ENCODE measurements around the gene TTC28. TPM values are rescaled to one million over a fixed set of nuclear protein-coding genes. Genes with fewer than 3 reads are reported as not detected.
"Not testable (repeated sequence)": the region's sequence is repeated elsewhere in the genome, so short reads cannot be mapped to it uniquely, and the experiment has no call there.

The TTC28 gene
- total and polyA plus RNA-seq, 2 donors (not counting 1 experiment from before 2014, with no cell fraction given) = 8.2 to 31.4 TPM

DNA sequence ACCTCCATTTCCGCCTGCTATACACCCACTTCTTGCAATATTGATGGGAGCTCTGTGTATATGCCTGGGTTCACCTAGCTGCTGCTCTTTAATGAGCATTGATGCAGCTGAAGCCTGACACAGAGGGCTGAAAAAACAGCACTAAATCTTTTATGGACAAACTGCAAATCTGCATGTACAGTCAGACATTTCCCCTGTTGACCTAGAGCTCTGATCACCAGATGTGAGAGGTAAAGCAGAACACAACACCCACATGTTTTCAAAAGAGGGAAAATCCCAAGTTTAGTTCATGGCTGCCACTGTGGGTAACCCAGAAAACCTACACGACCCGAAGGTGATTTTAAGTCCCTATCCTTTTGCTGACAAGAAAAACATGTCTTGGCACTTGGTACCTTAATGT, 457.6 kb downstream of the TTC28 start:
- Histone ChIP-seq H3K4me2 (ENCODE audit: extremely low read depth, insufficient read depth, low read length) (no peak overlapping the region), H3K79me2 (ENCODE audit: control insufficient read depth, insufficient read depth, low read length) (no peaks in the 10 kb centered on the region), H3K9me3 (ENCODE audit: control insufficient read depth, insufficient read depth, low read depth, low read length) (no peaks in the 10 kb centered on the region), H3K27me3 (ENCODE audit: control insufficient read depth, insufficient read depth, low read length) (no peaks in the 10 kb centered on the region), H3K9ac (ENCODE audit: insufficient read depth, low read length) (no peak overlapping the region), H3K27ac (ENCODE audit: insufficient read depth, low read length) (no peak overlapping the region), H3K36me3 (ENCODE audit: control insufficient read depth, insufficient read depth, low read length) (no peaks in the 10 kb centered on the region), H4K20me1 (ENCODE audit: control insufficient read depth, extremely low read depth, insufficient read depth, low read length) (no peaks in the 10 kb centered on the region), H3K4me3 (replicated peaks in 1 of 4; ENCODE audit: control extremely low read depth in 1 of 4, insufficient read depth in 1 of 4, low read depth in 3 of 4, low read length in 4 of 4) (no peak overlapping the region), H2AFZ (ENCODE audit: low read length) (no peak overlapping the region), H3K4me1 (ENCODE audit: control insufficient read depth, extremely low read depth, insufficient read depth, low read length) (peaks cover 3% of the 10 kb centered on the region)
- no peak for TF ChIP-seq CTCF (conservative IDR thresholded peaks at IDR 0.05 in 1 of 2, IDR thresholded peaks at IDR 0.05 in 1 of 2; ENCODE audit: low read depth in 1 of 2, low read length in 2 of 2)
- TF ChIP-seq EZH2 (IDR thresholded peaks at IDR 0.05; ENCODE audit: low read length, missing control alignments) = no peak
- DNase-seq (ENCODE audit: low read depth in 2 of 2) = no peak

DNA sequence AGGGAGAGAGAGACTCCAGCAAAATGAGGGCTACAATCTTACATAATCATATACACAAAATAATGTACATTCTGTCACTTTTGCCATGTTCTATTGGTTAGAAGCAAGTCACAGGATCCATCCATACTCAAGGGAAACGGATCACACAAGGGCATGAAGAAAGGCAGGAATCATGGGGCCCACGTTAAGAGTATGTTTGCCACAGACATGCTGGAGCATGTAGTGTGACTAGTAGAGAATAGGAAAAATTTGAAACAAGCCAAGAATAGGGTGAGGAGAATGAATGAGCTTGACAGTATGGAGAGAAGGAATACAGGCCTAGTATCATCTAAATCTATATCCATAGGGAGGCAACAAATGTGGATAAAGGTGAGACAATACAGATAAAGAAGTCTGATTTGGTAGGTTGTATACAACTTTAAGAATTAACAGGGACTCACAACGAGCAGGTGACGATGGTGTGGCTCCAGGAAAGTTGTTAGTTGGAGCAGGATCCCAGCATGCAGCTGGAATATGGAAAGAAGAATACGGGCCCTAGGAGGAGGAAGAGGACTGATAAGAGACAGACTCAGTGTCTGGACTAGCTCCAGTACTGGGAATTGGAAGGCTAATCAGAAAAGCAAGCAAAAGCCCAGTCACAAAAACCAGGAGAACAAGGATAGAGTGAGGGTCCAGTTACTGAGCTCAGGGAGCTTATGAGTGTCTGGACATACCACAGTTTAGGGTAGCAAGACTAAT, 458.8 kb downstream of the TTC28 start:
- no peaks in the 10 kb centered on the region for H3K36me3 ChIP-seq (ENCODE audit: control insufficient read depth, insufficient read depth, low read length)
- H2AFZ ChIP-seq (ENCODE audit: low read length) = no peak overlapping the region
- no peak overlapping the region for H3K4me2 ChIP-seq (ENCODE audit: extremely low read depth, insufficient read depth, low read length)
- no peak overlapping the region for H3K4me3 ChIP-seq (replicated peaks in 1 of 4; ENCODE audit: control extremely low read depth in 1 of 4, insufficient read depth in 1 of 4, low read depth in 3 of 4, low read length in 4 of 4)
- no peak for DNase-seq (ENCODE audit: low read depth in 2 of 2)
- no peaks in the 10 kb centered on the region for H3K27me3 ChIP-seq (ENCODE audit: control insufficient read depth, insufficient read depth, low read length)
- no peak overlapping the region for H3K27ac ChIP-seq (ENCODE audit: insufficient read depth, low read length)
- H4K20me1 ChIP-seq (ENCODE audit: control insufficient read depth, extremely low read depth, insufficient read depth, low read length) = no peaks in the 10 kb centered on the region
- H3K79me2 ChIP-seq (ENCODE audit: control insufficient read depth, insufficient read depth, low read length) = no peaks in the 10 kb centered on the region
- H3K9me3 ChIP-seq (ENCODE audit: control insufficient read depth, insufficient read depth, low read depth, low read length) = no peaks in the 10 kb centered on the region
- TF ChIP-seq EZH2 (IDR thresholded peaks at IDR 0.05; ENCODE audit: low read length, missing control alignments) (no peak), CTCF (conservative IDR thresholded peaks at IDR 0.05 in 1 of 2, IDR thresholded peaks at IDR 0.05 in 1 of 2; ENCODE audit: low read depth in 1 of 2, low read length in 2 of 2) (no peak)
- no peak overlapping the region for H3K9ac ChIP-seq (ENCODE audit: insufficient read depth, low read length)
- H3K4me1 ChIP-seq (ENCODE audit: control insufficient read depth, extremely low read depth, insufficient read depth, low read length) = peaks cover 3% of the 10 kb centered on the region

GRCh38 chr22:28217277-28217676, 462.4 kb downstream of the TTC28 start:
- H3K4me3 ChIP-seq (replicated peaks in 1 of 4; ENCODE audit: control extremely low read depth in 1 of 4, insufficient read depth in 1 of 4, low read depth in 3 of 4, low read length in 4 of 4) = no peak overlapping the region
- TF ChIP-seq CTCF (conservative IDR thresholded peaks at IDR 0.05 in 1 of 2, IDR thresholded peaks at IDR 0.05 in 1 of 2; ENCODE audit: low read depth in 1 of 2, low read length in 2 of 2) (no peak), EZH2 (IDR thresholded peaks at IDR 0.05; ENCODE audit: low read length, missing control alignments) (no peak)
- H2AFZ ChIP-seq (ENCODE audit: low read length) = no peak overlapping the region
- H3K27me3 ChIP-seq (ENCODE audit: control insufficient read depth, insufficient read depth, low read length) = no peaks in the 10 kb centered on the region
- no peaks in the 10 kb centered on the region for H3K36me3 ChIP-seq (ENCODE audit: control insufficient read depth, insufficient read depth, low read length)
- H4K20me1 ChIP-seq (ENCODE audit: control insufficient read depth, extremely low read depth, insufficient read depth, low read length) = no peaks in the 10 kb centered on the region
- DNase-seq (ENCODE audit: low read depth in 2 of 2) = no peak
- no peak overlapping the region for H3K27ac ChIP-seq (ENCODE audit: insufficient read depth, low read length)
- H3K4me2 ChIP-seq (ENCODE audit: extremely low read depth, insufficient read depth, low read length) = no peak overlapping the region
- H3K9ac ChIP-seq (ENCODE audit: insufficient read depth, low read length) = no peak overlapping the region
- no peaks in the 10 kb centered on the region for H3K4me1 ChIP-seq (ENCODE audit: control insufficient read depth, extremely low read depth, insufficient read depth, low read length)
- no peaks in the 10 kb centered on the region for H3K79me2 ChIP-seq (ENCODE audit: control insufficient read depth, insufficient read depth, low read length)
- no peaks in the 10 kb centered on the region for H3K9me3 ChIP-seq (ENCODE audit: control insufficient read depth, insufficient read depth, low read depth, low read length)

DNA sequence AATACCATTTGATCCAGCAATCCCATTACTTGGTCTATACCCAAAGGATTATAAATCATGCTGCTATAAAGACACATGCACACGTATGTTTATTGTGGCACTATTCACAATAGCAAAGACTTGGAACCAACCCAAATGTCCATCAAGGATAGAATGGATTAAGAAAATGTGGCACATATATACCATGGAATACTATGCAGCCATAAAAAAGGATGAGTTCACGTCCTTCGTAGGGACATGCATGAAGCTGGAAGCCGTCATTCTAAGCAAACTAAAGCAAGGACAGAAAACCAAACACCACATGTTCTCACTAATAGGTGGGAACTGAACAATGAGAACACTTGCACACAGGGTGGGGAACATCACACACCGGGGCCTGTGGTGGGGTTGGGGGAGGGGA, 464.9 kb downstream of the TTC28 start:
- H3K27ac ChIP-seq (ENCODE audit: insufficient read depth, low read length); H3K36me3 ChIP-seq (ENCODE audit: control insufficient read depth, insufficient read depth, low read length); H4K20me1 ChIP-seq (ENCODE audit: control insufficient read depth, extremely low read depth, insufficient read depth, low read length); H3K4me3 ChIP-seq (replicated peaks in 1 of 4; ENCODE audit: control extremely low read depth in 1 of 4, insufficient read depth in 1 of 4, low read depth in 3 of 4, low read length in 4 of 4); H2AFZ ChIP-seq (ENCODE audit: low read length); H3K79me2 ChIP-seq (ENCODE audit: control insufficient read depth, insufficient read depth, low read length); H3K4me1 ChIP-seq (ENCODE audit: control insufficient read depth, extremely low read depth, insufficient read depth, low read length); DNase-seq (ENCODE audit: low read depth in 2 of 2); H3K27me3 ChIP-seq (ENCODE audit: control insufficient read depth, insufficient read depth, low read length); H3K4me2 ChIP-seq (ENCODE audit: extremely low read depth, insufficient read depth, low read length); H3K9ac ChIP-seq (ENCODE audit: insufficient read depth, low read length); H3K9me3 ChIP-seq (ENCODE audit: control insufficient read depth, insufficient read depth, low read depth, low read length): not testable (repeated sequence)

GRCh38 chr22:28209457-28209856, 470.2 kb downstream of the TTC28 start:
- not testable (repeated sequence) for H3K79me2 ChIP-seq (ENCODE audit: control insufficient read depth, insufficient read depth, low read length); H4K20me1 ChIP-seq (ENCODE audit: control insufficient read depth, extremely low read depth, insufficient read depth, low read length); H3K27me3 ChIP-seq (ENCODE audit: control insufficient read depth, insufficient read depth, low read length); DNase-seq (ENCODE audit: low read depth in 2 of 2); H3K27ac ChIP-seq (ENCODE audit: insufficient read depth, low read length); H3K4me1 ChIP-seq (ENCODE audit: control insufficient read depth, extremely low read depth, insufficient read depth, low read length); H3K4me3 ChIP-seq (replicated peaks in 1 of 4; ENCODE audit: control extremely low read depth in 1 of 4, insufficient read depth in 1 of 4, low read depth in 3 of 4, low read length in 4 of 4); H2AFZ ChIP-seq (ENCODE audit: low read length); H3K9me3 ChIP-seq (ENCODE audit: control insufficient read depth, insufficient read depth, low read depth, low read length); H3K36me3 ChIP-seq (ENCODE audit: control insufficient read depth, insufficient read depth, low read length); H3K9ac ChIP-seq (ENCODE audit: insufficient read depth, low read length); H3K4me2 ChIP-seq (ENCODE audit: extremely low read depth, insufficient read depth, low read length)
